GM18520 (cell line): ENCODE measurements around the gene IGFL2.
"Not testable (repeated sequence)": the region's sequence is repeated elsewhere in the genome, so short reads cannot be mapped to it uniquely, and the experiment has no call there.

Experiments used
- ATAC-seq: cut with Tn5 transposase; IDR thresholded peaks from one replicate; pipeline ENCODE4 v1.9.1; 2021; ENCODE audit not compliant: unreplicated experiment

Gene IGFL2

GRCh38 chr19:46206682-46207081 lies 58.6 kb downstream of the IGFL2 start:
- no peak for ATAC-seq

GRCh38 chr19:46207858-46208257 lies 59.8 kb downstream of the IGFL2 start:
- not testable (repeated sequence) for ATAC-seq

- no peak for ATAC-seq
Observed at GRCh38 chr19:46209051-46209450, 61.0 kb downstream of the IGFL2 start.

DNA sequence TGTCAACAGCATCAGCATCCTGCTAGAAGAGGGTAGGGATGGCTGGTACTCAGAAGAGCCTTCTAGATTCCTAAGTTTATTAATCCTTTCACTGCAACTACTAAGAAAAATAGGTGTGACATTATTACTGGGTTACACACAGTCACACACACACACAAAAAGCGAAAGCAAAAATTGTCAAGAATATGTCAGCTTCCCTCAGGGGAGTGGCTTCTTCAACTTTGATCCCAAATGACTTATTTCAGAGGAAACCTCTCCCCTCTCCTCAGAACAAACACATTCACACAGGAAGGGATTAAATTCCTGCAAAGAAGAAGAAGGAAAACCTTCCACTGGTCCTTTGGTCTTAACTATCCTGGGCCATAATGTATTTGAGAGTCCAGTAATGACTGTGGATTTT lies 61.4 kb downstream of the IGFL2 start:
- no peak for ATAC-seq

DNA sequence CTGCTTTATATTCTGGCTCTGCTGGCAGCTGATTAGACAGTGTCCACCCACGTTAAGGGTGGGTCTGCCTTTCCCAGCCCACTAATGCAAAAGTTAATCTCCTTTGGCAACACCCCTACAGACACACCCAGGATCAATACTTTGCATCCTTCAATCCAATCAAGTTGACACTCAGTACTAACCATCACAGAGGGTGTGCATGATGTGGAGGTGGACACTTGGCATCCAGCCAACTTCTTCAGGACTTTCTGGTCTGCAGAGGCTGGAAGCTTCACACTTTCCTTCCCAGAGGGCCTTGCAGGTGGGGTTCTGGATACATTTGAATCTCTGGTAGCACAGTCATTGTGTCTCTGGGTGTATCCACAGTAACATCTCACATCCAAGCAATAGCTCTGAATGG lies 62.6 kb downstream of the IGFL2 start:
- ATAC-seq: no peak
